Endothelial cell of umbilical vein (primary cell): ENCODE results near the gene KLRC2. TPM values are rescaled to one million over a fixed set of nuclear protein-coding genes. Genes with fewer than 3 reads are reported as not detected.
"Not testable (repeated sequence)": the region's sequence is repeated elsewhere in the genome, so short reads cannot be mapped to it uniquely, and the experiment has no call there.

Source experiments
- BruUV-seq: library from RNA; stranded (reverse); fragments of 400-500 nt; replicated peaks from 2 replicates; lab custom pipeline; 2021; lab: Mats Ljungman, UMichigan
- CTCF ChIA-PET: fragments of 300-600, 350-600 bp; sonication (Branson Sonifier 250); formaldehyde crosslinking; loops from one replicate; lab custom pipeline; 2021; ENCODE audit warnings: antibody characterized with exemption, inconsistent platforms; lab: Charles Lee
- POLR2A ChIA-PET: fragments of 300-600, 350-600 bp; sonication (Branson Sonifier 250); formaldehyde crosslinking; loops from one replicate; lab custom pipeline; 2021; ENCODE audit warnings: antibody characterized with exemption, inconsistent platforms; lab: Charles Lee
- DNase-seq: peaks from one replicate; pipeline ENCODE4 v3.0.0-alpha.2; 2011; ENCODE audit warnings: low read depth, low spot score
- FAIRE-seq: peaks from 2 replicates; lab custom pipeline; 2011; peaks lifted over from hg19 to GRCh38; lab: Jason Lieb, UNC
- H2AFZ ChIP-seq: 2 replicates; pipeline ENCODE4 v1.6.0; 2012; ENCODE audit warnings: low read depth, low read length, control low read depth, inconsistent platforms
- H3K27ac ChIP-seq: 2 replicates; pipeline ENCODE4 v1.5.1; 2011; ENCODE audit warnings: low read depth, mild to moderate bottlenecking, control low read depth, low read length, moderate library complexity; ENCODE audit not compliant: insufficient read depth
- H3K27me3 ChIP-seq, 2 experiments: 2 replicates each; pipeline versions ENCODE4 v1.6.0 to v1.6.1; 2011; ENCODE audit warnings: low read length in 2 of 2, mixed read lengths in 1 of 2; ENCODE audit not compliant: control insufficient read depth in 2 of 2, insufficient read depth in 2 of 2
- H3K36me3 ChIP-seq, 2 experiments: 2 replicates in 1 of 2; 3 replicates in 1 of 2; pipeline ENCODE4 v1.5.1; 2011; ENCODE audit warnings: low read length in 2 of 2, mild to moderate bottlenecking in 1 of 2, moderate library complexity in 1 of 2; ENCODE audit not compliant: control insufficient read depth in 2 of 2, insufficient read depth in 2 of 2; ENCODE audit errors: extremely low read depth in 1 of 2
- H3K4me1 ChIP-seq: 3 replicates; pipeline ENCODE4 v1.5.1; 2011; ENCODE audit warnings: mild to moderate bottlenecking, low read length; ENCODE audit not compliant: control insufficient read depth, insufficient read depth; ENCODE audit errors: extremely low read depth
- H3K4me2 ChIP-seq: 2 replicates; pipeline ENCODE4 v1.6.1; 2011; ENCODE audit warnings: low read length, control low read depth, mixed read lengths; ENCODE audit not compliant: insufficient read depth
- H3K4me3 ChIP-seq, 3 experiments: fragments of 200-600 bp in 1 of 3; sonication (generic), shearing (Covaris generic) in 1 of 3; replicated peaks in 1 of 3; 2 replicates each; pipeline ENCODE4 v1.5.1; 2011 to 2016; ENCODE audit warnings: control low read depth in 3 of 3, low read length in 3 of 3, mild to moderate bottlenecking in 2 of 3, inconsistent platforms in 1 of 3, low read depth in 1 of 3, moderate library complexity in 1 of 3; ENCODE audit not compliant: insufficient read depth in 1 of 3
- H3K79me2 ChIP-seq: 2 replicates; pipeline ENCODE4 v1.6.0; 2012; ENCODE audit warnings: low read length, inconsistent platforms; ENCODE audit not compliant: control insufficient read depth, insufficient read depth
- H3K9ac ChIP-seq: replicated peaks from 2 replicates; pipeline ENCODE3; 2011; ENCODE audit warnings: low read length, control low read depth; ENCODE audit not compliant: insufficient read depth; ENCODE audit errors: extremely low read depth
- H3K9me1 ChIP-seq: replicated peaks from 3 replicates; pipeline ENCODE4 v1.6.0; 2011; ENCODE audit warnings: mild to moderate bottlenecking, low read length; ENCODE audit not compliant: control insufficient read depth, insufficient read depth; ENCODE audit errors: extremely low read depth
- H3K9me3 ChIP-seq: replicated peaks from 2 replicates; pipeline ENCODE4 v1.5.1; 2012; ENCODE audit warnings: low read length, inconsistent platforms; ENCODE audit not compliant: control insufficient read depth, insufficient read depth
- H4K20me1 ChIP-seq: replicated peaks from 2 replicates; pipeline ENCODE3; 2011; ENCODE audit warnings: mild to moderate bottlenecking, low read length; ENCODE audit not compliant: control insufficient read depth, insufficient read depth; ENCODE audit errors: extremely low read depth
- CTCF ChIP-seq, 2 donors: IDR thresholded peaks; 1 replicate in 1 of 2; 2 replicates in 1 of 2; pipeline ENCODE4 v1.5.1; 2011; ENCODE audit warnings: low read length in 2 of 2, mild to moderate bottlenecking in 2 of 2, moderate library complexity in 2 of 2, control low read depth in 1 of 2, inconsistent platforms in 1 of 2, low read depth in 1 of 2; ENCODE audit not compliant: insufficient read depth in 1 of 2; ENCODE audit errors: extremely low read depth in 1 of 2
- EZH2 ChIP-seq: IDR thresholded peaks from 2 replicates; pipeline ENCODE4 v1.6.1; 2012; ENCODE audit warnings: borderline replicate concordance, low read depth, mild to moderate bottlenecking, moderate library complexity, low read length, inconsistent platforms; ENCODE audit not compliant: severe bottlenecking
- FOS ChIP-seq: IDR thresholded peaks from 2 replicates; pipeline ENCODE4 v1.6.1; 2011; ENCODE audit warnings: mild to moderate bottlenecking, low read length, moderate library complexity, borderline replicate concordance; ENCODE audit not compliant: insufficient read depth
- GATA2 ChIP-seq: IDR thresholded peaks from 2 replicates; pipeline ENCODE4 v1.7.0; 2011; ENCODE audit warnings: low read depth, mild to moderate bottlenecking, moderate library complexity, mixed read lengths, low read length; ENCODE audit not compliant: insufficient read length, insufficient read depth
- JUN ChIP-seq: IDR thresholded peaks from 2 replicates; pipeline ENCODE4 v1.6.1; 2011; ENCODE audit warnings: borderline replicate concordance, low read depth; ENCODE audit not compliant: insufficient read length, insufficient read depth
- MAX ChIP-seq: IDR thresholded peaks from 2 replicates; pipeline ENCODE4 v1.6.1; 2011; ENCODE audit not compliant: insufficient read depth, insufficient read length
- MYC ChIP-seq: IDR thresholded peaks from one replicate; pipeline ENCODE4 v1.6.1; 2011; ENCODE audit warnings: mild to moderate bottlenecking, low read depth, low read length
- POLR2A ChIP-seq: IDR thresholded peaks from 2 replicates; pipeline ENCODE4 v1.6.1; 2012; ENCODE audit warnings: low read depth, mild to moderate bottlenecking, control low read depth, low read length
- POLR2AphosphoS5 ChIP-seq: IDR thresholded peaks from 2 replicates; pipeline ENCODE4 v1.6.1; 2012; ENCODE audit warnings: low read depth, mild to moderate bottlenecking, control low read depth, low read length, moderate library complexity; ENCODE audit not compliant: insufficient read depth
- dilution Hi-C: fragments of 300-500 bp; cut with MboI; formaldehyde crosslinking; loops from one replicate; pipeline ENCODE4 v1.15.0; 2019; ENCODE audit warnings: low sequenced_read_pairs; ENCODE audit not compliant: extremely low pct_ligation_motif_present
- intact Hi-C: fragments of 100-400 bp; cut with micrococcal nuclease; formaldehyde crosslinking; loops from one replicate; pipeline ENCODE4 v1.10.0; 2022
- polyA plus RNA-seq, 4 experiments: library from polyadenylated mRNA; depleted of rRNA in 3 of 4; stranded (reverse) in 3 of 4; unstranded in 1 of 4; fragments of >200 nt; gene quantifications; 2 replicates each; pipeline versions ENCODE4 v1.2.1 to v1.2.3, GENCODE V29; 2011 to 2012; ENCODE audit warnings: missing spikeins in 1 of 4
- total RNA-seq: library from RNA; stranded (reverse); gene quantifications from 2 replicates; pipeline ENCODE4 v1.2.3, GENCODE V29; 2021

The KLRC2 gene
- total and polyA plus RNA-seq, 2 donors (not counting 3 experiments of a cell fraction or from before 2014, with no cell fraction given) = not detected

- H3K36me3 ChIP-seq, dilution Hi-C loops, intact Hi-C loops, H3K4me3 ChIP-seq, H3K9me3 ChIP-seq, H2AFZ ChIP-seq, DNase-seq, H3K27ac ChIP-seq, H3K4me1 ChIP-seq, H3K9me1 ChIP-seq, H3K9ac ChIP-seq, H3K4me2 ChIP-seq, POLR2A ChIA-PET, H3K79me2 ChIP-seq, H3K27me3 ChIP-seq, H4K20me1 ChIP-seq, BruUV-seq: not testable (repeated sequence)
- CTCF ChIA-PET = interaction anchor here (0.6 kb wide), 1 partner anchor 9 kb away, joined by 3 read pairs; no protein-coding TSS in a partner anchor
- FAIRE-seq = peak; percentile 8
These were observed 39.6 kb downstream of the KLRC2 start for GRCh38 chr12:10396176-10396575.

GRCh38 chr12:10395390-10395998 is 40.3 kb downstream of the KLRC2 start:
- Histone ChIP-seq H2AFZ (no peak overlapping the region), H3K4me2 (no peak overlapping the region), H3K9me1 (no peaks in the 10 kb centered on the region), H4K20me1 (no peaks in the 10 kb centered on the region), H3K79me2 (no peaks in the 10 kb centered on the region), H3K27ac (no peak overlapping the region), H3K4me1 (peaks cover 2% of the 10 kb centered on the region), H3K27me3 (no peaks in the 10 kb centered on the region), H3K9me3 (no peaks in the 10 kb centered on the region), H3K9ac (no peak overlapping the region), H3K36me3 (no peaks in the 10 kb centered on the region), H3K4me3 (no peak overlapping the region)
- POLR2A ChIA-PET = no interaction called here
- TF ChIP-seq JUN = no peak
- no peak for TF ChIP-seq POLR2A
- TF ChIP-seq MAX = no peak
- TF ChIP-seq GATA2 = no peak
- TF ChIP-seq CTCF (IDR thresholded peaks at IDR 0.05; ENCODE audit: extremely low read depth in 1 of 2, insufficient read depth in 1 of 2, low read depth in 1 of 2, low read length in 2 of 2) = no peak
- TF ChIP-seq EZH2 = no peak
- no peak for TF ChIP-seq FOS
- TF ChIP-seq POLR2AphosphoS5 = no peak
- TF ChIP-seq MYC = no peak
- intact Hi-C loops = no loop called here
- FAIRE-seq = no peak
- dilution Hi-C loops = no loop called here
- CTCF ChIA-PET = interaction anchor here (0.6 kb wide), 1 partner anchor 8 kb away, joined by 3 read pairs; no protein-coding TSS in a partner anchor
- no peak for DNase-seq
- no TSS peak for BruUV-seq
